IMR-90 (cell line): Measurements from ENCODE around the gene OGG1. TPM values are rescaled to one million over a fixed set of nuclear protein-coding genes. Genes with fewer than 3 reads are reported as not detected.

ENCODE experiments used
- ATAC-seq: fragments of 200-7000 bp; cut with Tn5 transposase; 2 replicates; pipeline ENCODE4 v1.9.1; 2020; ENCODE audit warnings: low read depth, mild to moderate bottlenecking, moderate library complexity
- BruUV-seq: library from RNA; stranded (reverse); fragments of 400-500 nt; replicated peaks from 2 replicates; lab custom pipeline; 2021; lab: Mats Ljungman, UMichigan
- CTCF ChIA-PET: fragments of 300-600 bp; formaldehyde crosslinking; extraction: SDS; loops from one replicate; lab custom pipeline; 2021; ENCODE audit warnings: antibody characterized with exemption; lab: Yijun Ruan, JAX
- POLR2A ChIA-PET: fragments of 300-600 bp; sonication (Branson Sonifier 250); formaldehyde crosslinking; loops from one replicate; lab custom pipeline; 2022; ENCODE audit warnings: antibody characterized with exemption; ENCODE audit not compliant: unreplicated experiment; lab: Charles Lee
- DNase-seq: peaks from one replicate; pipeline ENCODE4 v3.0.0; 2013
- H2AFZ ChIP-seq: replicated peaks from 2 replicates; pipeline ENCODE3; 2013; ENCODE audit warnings: low read length, mild to moderate bottlenecking; ENCODE audit not compliant: poor library complexity
- H2AK5ac ChIP-seq: 2 replicates; pipeline ENCODE4 v1.6.1; 2013; ENCODE audit warnings: low read depth, low read length, inconsistent platforms
- H2AK9ac ChIP-seq: replicated peaks from 2 replicates; pipeline ENCODE3; 2013; ENCODE audit warnings: mild to moderate bottlenecking, low read depth, low read length, moderate library complexity; ENCODE audit not compliant: poor library complexity
- H2BK120ac ChIP-seq: 2 replicates; pipeline ENCODE4 v1.6.1; 2013; ENCODE audit warnings: low read depth, low read length, inconsistent platforms
- H2BK15ac ChIP-seq: 3 replicates; pipeline ENCODE4 v1.6.1; 2013; ENCODE audit warnings: low read depth, low read length, inconsistent platforms
- H2BK20ac ChIP-seq: 2 replicates; pipeline ENCODE4 v1.6.1; 2013; ENCODE audit warnings: low read depth, mild to moderate bottlenecking, inconsistent platforms, low read length, moderate library complexity
- H2BK5ac ChIP-seq: 2 replicates; pipeline ENCODE4 v1.6.1; 2013; ENCODE audit warnings: mild to moderate bottlenecking, low read depth, low read length, inconsistent platforms; ENCODE audit not compliant: poor library complexity, severe bottlenecking
- H3K14ac ChIP-seq: replicated peaks from 2 replicates; pipeline ENCODE4 v1.6.1; 2013; ENCODE audit warnings: low read depth, low read length, inconsistent platforms
- H3K18ac ChIP-seq: 2 replicates; pipeline ENCODE4 v1.6.1; 2013; ENCODE audit warnings: low read depth, low read length, control low read depth
- H3K23ac ChIP-seq: 2 replicates; pipeline ENCODE4 v1.6.1; 2013; ENCODE audit warnings: low read depth, low read length, inconsistent platforms
- H3K27ac ChIP-seq: 2 replicates; pipeline ENCODE4 v1.5.1; 2013; ENCODE audit warnings: mild to moderate bottlenecking, control low read depth, low read length; ENCODE audit not compliant: insufficient read depth
- H3K27me3 ChIP-seq: 2 replicates; pipeline ENCODE4 v1.6.1; 2013; ENCODE audit warnings: low read length; ENCODE audit not compliant: control insufficient read depth, insufficient read depth
- H3K36me3 ChIP-seq: 2 replicates; pipeline ENCODE4 v1.6.1; 2013; ENCODE audit warnings: low read length, mixed read lengths; ENCODE audit not compliant: control insufficient read depth, insufficient read depth
- H3K4ac ChIP-seq: 2 replicates; pipeline ENCODE4 v1.6.1; 2013; ENCODE audit warnings: low read depth, low read length, inconsistent platforms
- H3K4me1 ChIP-seq: 2 replicates; pipeline ENCODE4 v1.6.1; 2013; ENCODE audit warnings: low read length, mixed read lengths; ENCODE audit not compliant: control insufficient read depth, insufficient read depth
- H3K4me2 ChIP-seq: 2 replicates; pipeline ENCODE4 v1.6.1; 2013; ENCODE audit warnings: low read depth, mild to moderate bottlenecking, control low read depth, low read length, moderate library complexity
- H3K4me3 ChIP-seq: 2 replicates; pipeline ENCODE4 v1.5.1; 2013; ENCODE audit warnings: low read depth, mild to moderate bottlenecking, control low read depth, low read length, moderate library complexity; ENCODE audit not compliant: insufficient read depth
- H3K56ac ChIP-seq: 2 replicates; pipeline ENCODE4 v1.6.1; 2013; ENCODE audit warnings: low read length, inconsistent platforms; ENCODE audit not compliant: insufficient read depth; ENCODE audit errors: extremely low read depth
- H3K79me1 ChIP-seq, 2 experiments: 2 replicates each; pipeline ENCODE4 v1.6.1; 2013; ENCODE audit warnings: low read length in 2 of 2, inconsistent platforms in 1 of 2, low read depth in 1 of 2
- H3K9ac ChIP-seq: 2 replicates; pipeline ENCODE4 v1.6.1; 2013; ENCODE audit warnings: low read depth, low read length, control low read depth
- H3K9me1 ChIP-seq: 2 replicates; pipeline ENCODE4 v1.6.1; 2013; ENCODE audit warnings: low read length, inconsistent platforms; ENCODE audit not compliant: insufficient read depth
- H3K9me3 ChIP-seq: 2 replicates; pipeline ENCODE4 v1.6.1; 2013; ENCODE audit warnings: low read length; ENCODE audit not compliant: control insufficient read depth, insufficient read depth
- H4K20me1 ChIP-seq: 2 replicates; pipeline ENCODE4 v1.6.1; 2013; ENCODE audit warnings: low read length, inconsistent platforms; ENCODE audit not compliant: insufficient read depth
- H4K5ac ChIP-seq: 2 replicates; pipeline ENCODE4 v1.6.1; 2013; ENCODE audit warnings: mild to moderate bottlenecking, low read depth, low read length, control low read depth
- H4K8ac ChIP-seq, 2 experiments: 2 replicates each; pipeline ENCODE4 v1.6.1; 2013; ENCODE audit warnings: low read depth in 2 of 2, low read length in 2 of 2, control low read depth in 1 of 2, inconsistent platforms in 1 of 2
- H4K91ac ChIP-seq: 2 replicates; pipeline ENCODE4 v1.6.1; 2013; ENCODE audit warnings: low read depth, low read length, inconsistent platforms; ENCODE audit not compliant: insufficient read depth
- BHLHE40 ChIP-seq: fragments of 150-350 bp; IDR thresholded peaks from 2 replicates; pipeline ENCODE4 v1.6.1; 2016; ENCODE audit warnings: mild to moderate bottlenecking, low read depth, low read length
- CHD1 ChIP-seq: IDR thresholded peaks from 2 replicates; pipeline ENCODE4 v1.6.1; 2012; ENCODE audit warnings: low read depth, low read length, improper control_type of control experiment
- MAZ ChIP-seq: IDR thresholded peaks from 2 replicates; pipeline ENCODE4 v1.6.1; 2012; ENCODE audit warnings: low read depth, mild to moderate bottlenecking, low read length, improper control_type of control experiment, moderate library complexity, borderline replicate concordance
- NFE2L2 ChIP-seq: fragments of 150-350 bp; IDR thresholded peaks from 2 replicates; pipeline ENCODE4 v1.6.1; 2016; ENCODE audit warnings: low read depth, mild to moderate bottlenecking, low read length
- POLR2A ChIP-seq: IDR thresholded peaks from 2 replicates; pipeline ENCODE4 v1.6.1; 2012; ENCODE audit warnings: mild to moderate bottlenecking, low read depth, low read length
- SMC3 ChIP-seq: fragments of 150-350 bp; IDR thresholded peaks from 2 replicates; pipeline ENCODE4 v1.6.1; 2016; ENCODE audit warnings: low read depth, mild to moderate bottlenecking, antibody characterized with exemption, low read length, moderate library complexity
- WGBS, 2 experiments: methylation state at CpG; one replicate each; pipeline versions ENCODE4 v1.1.5 to v1.1.7; 2013; ENCODE audit warnings: missing lambda C conversion rate in 2 of 2; ENCODE audit not compliant: insufficient read length in 1 of 2; ENCODE audit errors: extremely low coverage in 2 of 2; 5-methylcytosine and 5-hydroxymethylcytosine counted together
- dilution Hi-C: fragments of 300-500 bp; cut with HindIII; formaldehyde crosslinking; loops from one replicate; pipeline ENCODE4 v1.14.3; 2018; ENCODE audit warnings: low sequenced_read_pairs; ENCODE audit not compliant: unreplicated experiment
- in situ Hi-C: fragments of 300-500 bp; cut with MboI; formaldehyde crosslinking; loops from 3 replicates; pipeline ENCODE4 v1.14.3; 2019; ENCODE audit warnings: low sequenced_read_pairs, inconsistent platforms, mixed read lengths
- intact Hi-C: fragments of 100-400 bp; cut with micrococcal nuclease; formaldehyde crosslinking; loops from 2 replicates; pipeline ENCODE4 v1.10.0; 2022
- polyA plus RNA-seq, 3 experiments: library from polyadenylated mRNA; depleted of rRNA; stranded (reverse); fragments of >200 nt; gene quantifications; 2 replicates each; pipeline ENCODE4 v1.2.3, GENCODE V29; 2012; ENCODE audit warnings: low replicate concordance in 1 of 3
- total RNA-seq: library from RNA; depleted of rRNA; stranded (reverse); fragments of >200 nt; gene quantifications from 2 replicates; pipeline ENCODE4 v1.2.3, GENCODE V29; 2012
- TF ChIP-seq, protein P1 (sequence below): fragments of 150-350 bp; IDR thresholded peaks from 2 replicates; pipeline ENCODE4 v1.6.1; 2017; ENCODE audit warnings: mild to moderate bottlenecking, antibody characterized with exemption, low read length, low read depth
- TF ChIP-seq, protein P2 (sequence below): fragments of 150-350 bp; IDR thresholded peaks from 2 replicates; pipeline ENCODE4 v1.6.1; 2016; ENCODE audit warnings: low read depth, mild to moderate bottlenecking, low read length, moderate library complexity, borderline replicate concordance

The OGG1 gene
- total and polyA plus RNA-seq, 2 of the 4 experiments (the other 2 are of a cell fraction), result 14.9 to 25.6 TPM

DNA sequence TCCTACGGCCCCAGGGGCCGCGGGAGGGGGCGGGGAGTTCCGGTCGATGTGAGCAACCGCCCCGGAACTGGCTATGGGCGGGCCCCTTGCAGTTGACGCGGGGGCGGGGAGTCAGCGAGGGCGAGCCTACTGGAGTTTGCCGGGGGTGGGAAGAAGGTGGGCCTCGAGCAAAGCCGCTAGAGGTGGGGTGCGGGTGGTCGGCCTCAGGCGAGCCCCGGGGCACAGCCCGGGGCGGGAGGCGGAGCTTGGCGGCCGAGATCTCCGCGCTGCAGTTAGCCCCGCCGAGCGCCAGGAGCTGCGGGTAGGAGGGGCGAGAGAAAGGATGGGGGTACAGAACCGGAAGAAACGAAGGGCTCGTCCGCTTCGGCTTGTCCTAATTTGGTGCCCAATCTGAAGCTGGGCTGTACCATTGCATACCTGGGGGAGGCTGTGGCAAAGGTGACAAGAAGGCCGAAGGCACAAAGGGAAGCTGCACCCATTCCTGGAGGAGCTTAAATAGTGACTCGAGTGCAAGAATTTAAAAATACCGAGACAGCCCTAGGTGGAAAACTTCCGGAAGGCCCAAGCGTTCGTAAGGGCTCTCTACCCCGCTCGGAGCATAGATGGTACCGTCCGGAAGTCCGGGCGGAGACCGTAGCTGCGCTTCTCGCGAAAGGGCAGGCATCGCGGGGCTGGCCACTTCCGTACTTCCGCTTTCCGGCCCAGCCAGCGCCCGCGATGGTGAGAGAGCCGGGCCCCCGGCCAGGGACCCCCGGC is 42.8 kb downstream of the OGG1 start, which contains the start of the genes ARPC4 and TADA3:
Gene ARPC4 (plus strand): TSS at position 678 of the 756 bp plus-strand sequence. CDS start 40 bp downstream, at position 718.
Gene TADA3 (minus strand): TSS at position 69 of the 756 bp plus-strand sequence. CDS start 1,007 bp downstream, outside the sequence.
- H2BK20ac ChIP-seq, result peak within 1 kb of the TSS; percentile 99
- ATAC-seq (peak; percentile 89), DNase-seq (peak; percentile 96)
- TF ChIP-seq, protein P1, sequence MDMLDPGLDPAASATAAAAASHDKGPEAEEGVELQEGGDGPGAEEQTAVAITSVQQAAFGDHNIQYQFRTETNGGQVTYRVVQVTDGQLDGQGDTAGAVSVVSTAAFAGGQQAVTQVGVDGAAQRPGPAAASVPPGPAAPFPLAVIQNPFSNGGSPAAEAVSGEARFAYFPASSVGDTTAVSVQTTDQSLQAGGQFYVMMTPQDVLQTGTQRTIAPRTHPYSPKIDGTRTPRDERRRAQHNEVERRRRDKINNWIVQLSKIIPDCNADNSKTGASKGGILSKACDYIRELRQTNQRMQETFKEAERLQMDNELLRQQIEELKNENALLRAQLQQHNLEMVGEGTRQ, result no peak
- TF ChIP-seq MAZ (peak; percentile 78), NFE2L2 (no peak), POLR2A (peak; percentile 94), BHLHE40 (peak; percentile 98), SMC3 (no peak), CHD1 (peak; percentile 100; the same call in 1 of the 2 replicates)
- TF ChIP-seq, protein P2, sequence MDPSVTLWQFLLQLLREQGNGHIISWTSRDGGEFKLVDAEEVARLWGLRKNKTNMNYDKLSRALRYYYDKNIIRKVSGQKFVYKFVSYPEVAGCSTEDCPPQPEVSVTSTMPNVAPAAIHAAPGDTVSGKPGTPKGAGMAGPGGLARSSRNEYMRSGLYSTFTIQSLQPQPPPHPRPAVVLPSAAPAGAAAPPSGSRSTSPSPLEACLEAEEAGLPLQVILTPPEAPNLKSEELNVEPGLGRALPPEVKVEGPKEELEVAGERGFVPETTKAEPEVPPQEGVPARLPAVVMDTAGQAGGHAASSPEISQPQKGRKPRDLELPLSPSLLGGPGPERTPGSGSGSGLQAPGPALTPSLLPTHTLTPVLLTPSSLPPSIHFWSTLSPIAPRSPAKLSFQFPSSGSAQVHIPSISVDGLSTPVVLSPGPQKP, result peak; percentile 86; the same call in 1 of the 2 replicates
- H3K36me3 ChIP-seq, result peaks cover 31% of the 10 kb centered on the region
- H4K8ac ChIP-seq, result peak within 1 kb of the TSS; percentile 88 to 100
- intact Hi-C loops (loop anchor here (5.0 kb wide), 1 partner anchor 60 kb away; the partner anchor contains the start of gene BRPF1), in situ Hi-C loops (no loop called here), dilution Hi-C loops (no loop called here)
- H2BK5ac ChIP-seq, result peak within 1 kb of the TSS; percentile 95
- peak within 1 kb of the TSS; percentile 92 for H4K5ac ChIP-seq
- H3K18ac ChIP-seq, result peak within 1 kb of the TSS; percentile 92
- peak within 1 kb of the TSS; percentile 99 for H3K23ac ChIP-seq
- H3K14ac ChIP-seq, result peak within 1 kb of the TSS; percentile 100
- H3K4ac ChIP-seq, result peak within 1 kb of the TSS; percentile 100
- no peaks in the 10 kb centered on the region for H3K9me3 ChIP-seq
- H2AK5ac ChIP-seq, result peak within 1 kb of the TSS; percentile 100
- peak within 1 kb of the TSS; percentile 95 for H2AK9ac ChIP-seq
- H3K9me1 ChIP-seq, result peaks cover 19% of the 10 kb centered on the region
- peak within 1 kb of the TSS; percentile 100 for H2BK120ac ChIP-seq
- peak within 1 kb of the TSS; percentile 94 for H2AFZ ChIP-seq
- H3K4me3 ChIP-seq, result peak within 1 kb of the TSS; percentile 88
- peaks cover 34 to 54% of the 10 kb centered on the region in 2 experiments for H3K79me1 ChIP-seq
- ChIA-PET CTCF (interaction anchor here (0.9 kb wide), 1 partner anchor 77 kb away, joined by 5 read pairs; no protein-coding TSS in a partner anchor), POLR2A (interaction anchor here (0.5 kb wide), 1 partner anchor 34 kb away, joined by 3 read pairs; no protein-coding TSS in a partner anchor)
- peak within 1 kb of the TSS; percentile 94 for H3K4me2 ChIP-seq
- 0% methylated on average over 15 of the region's 65 CpGs; no CpG with 5 or more reads in 1 of the 2 experiments for WGBS, 2 experiments
- peak within 1 kb of the TSS; percentile 100 for H3K56ac ChIP-seq
- BruUV-seq, result no TSS peak
- peak within 1 kb of the TSS; percentile 95 for H2BK15ac ChIP-seq
- H3K4me1 ChIP-seq, result peaks cover 9% of the 10 kb centered on the region
- peaks cover 25% of the 10 kb centered on the region; the same call in 1 of the 2 replicates for H4K20me1 ChIP-seq
- no peaks in the 10 kb centered on the region for H3K27me3 ChIP-seq
- H3K9ac ChIP-seq, result peak within 1 kb of the TSS; percentile 96
- peak within 1 kb of the TSS; percentile 95 for H3K27ac ChIP-seq
- peak within 1 kb of the TSS; percentile 99 for H4K91ac ChIP-seq
